Esophagus muscularis mucosa (tissue), 3 donors: ENCODE results near the gene PYROXD2.
A peak's percentile ranks its signal among the peaks of the same experiment; 100 is the strongest.

Experiments used
- CTCF ChIP-seq, 3 experiments: fragments of 200-600 bp in 2 of 3; fragments of 450-650 bp in 1 of 3; sonication (generic) in 2 of 3; IDR thresholded peaks; one replicate each; pipeline ENCODE4 v1.5.1; 2017 to 2019; ENCODE audit warnings: antibody characterized with exemption in 3 of 3, mild to moderate bottlenecking in 2 of 3, moderate library complexity in 1 of 3
- POLR2A ChIP-seq: fragments of 450-650 bp; IDR thresholded peaks from one replicate; pipeline ENCODE4 v1.6.1; 2017; ENCODE audit warnings: antibody characterized with exemption, moderate library complexity, mild to moderate bottlenecking, low read depth
- POLR2AphosphoS5 ChIP-seq, 2 donors: sonication (generic); formaldehyde crosslinking; IDR thresholded peaks; one replicate each; pipeline ENCODE4 v1.6.1; 2017; ENCODE audit warnings: antibody characterized with exemption in 2 of 2

- TF ChIP-seq CTCF (IDR thresholded peaks at IDR 0.05) (no peak), POLR2A (no peak), POLR2AphosphoS5 (IDR thresholded peaks at IDR 0.05) (peak in 1 of 2 donors; percentile 9)
These were observed 63.1 kb downstream of the PYROXD2 start for GRCh38 chr10:98351831-98352402.
